HG03175 (cell line): ENCODE measurements around the gene CITED1.

ENCODE experiments used
- ATAC-seq: cut with Tn5 transposase; IDR thresholded peaks from one replicate; pipeline ENCODE4 v1.9.1; 2021; ENCODE audit warnings: mild to moderate bottlenecking, moderate library complexity; ENCODE audit not compliant: unreplicated experiment

Gene CITED1

GRCh38 chrX:72309297-72310071 is 3.8 kb upstream of the CITED1 start:
- ATAC-seq, result no peak

DNA sequence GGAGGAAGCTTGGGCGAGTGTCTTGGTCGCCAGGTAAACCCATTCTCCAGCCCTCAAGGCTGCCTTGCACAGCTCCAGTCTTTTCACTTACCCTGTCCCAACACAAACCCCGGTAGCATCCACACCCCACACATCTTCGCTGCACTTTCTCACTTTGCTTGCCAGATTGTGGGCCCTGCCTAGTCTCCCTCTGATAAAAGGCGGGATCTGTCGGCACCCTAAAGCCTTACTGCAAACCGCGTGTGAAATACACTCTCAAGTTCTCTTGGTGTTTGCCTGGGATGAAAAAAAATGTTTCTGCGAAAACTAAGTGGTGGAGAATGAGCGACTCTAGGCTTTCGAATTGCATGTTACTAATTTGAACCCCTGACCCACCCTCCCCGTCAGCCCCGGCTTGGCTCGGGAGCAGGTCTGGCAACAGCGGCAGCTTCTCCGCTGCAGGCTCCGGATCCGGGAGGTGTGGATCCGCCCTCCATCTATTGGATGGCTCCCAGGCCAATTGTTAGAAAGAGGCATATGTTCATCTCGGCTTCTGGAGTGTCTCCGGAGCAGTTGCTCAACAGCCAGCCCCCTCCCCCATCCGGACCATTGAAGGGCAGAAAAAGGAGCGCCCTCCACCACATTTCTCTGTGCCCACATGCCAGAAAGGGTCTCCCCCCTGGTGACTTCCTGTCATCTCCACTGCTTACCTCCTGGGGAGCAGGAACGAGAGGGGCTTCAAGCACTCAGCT is 3.0 kb upstream of the CITED1 start:
- ATAC-seq, result no peak

DNA sequence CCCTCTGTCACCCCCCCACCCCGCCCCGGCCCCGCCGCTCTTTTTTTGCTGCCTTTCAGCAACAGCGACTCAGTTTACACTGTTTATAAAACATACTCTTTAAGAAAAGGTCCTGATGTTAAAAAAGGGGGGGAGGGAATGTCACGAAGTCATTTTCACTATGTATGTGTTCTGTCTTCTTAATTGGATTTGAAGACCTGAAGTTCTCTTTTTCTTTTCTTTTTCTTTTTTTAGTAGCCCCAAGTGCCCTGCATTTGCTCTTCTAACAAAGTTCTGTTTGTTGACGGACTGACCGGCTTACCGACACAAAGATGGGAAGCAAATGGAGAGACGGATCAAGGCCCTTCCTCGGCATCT is 2.5 kb upstream of the CITED1 start:
- no peak for ATAC-seq

GRCh38 chrX:72307646-72308051 is 1.9 kb upstream of the CITED1 start:
- no peak for ATAC-seq

DNA sequence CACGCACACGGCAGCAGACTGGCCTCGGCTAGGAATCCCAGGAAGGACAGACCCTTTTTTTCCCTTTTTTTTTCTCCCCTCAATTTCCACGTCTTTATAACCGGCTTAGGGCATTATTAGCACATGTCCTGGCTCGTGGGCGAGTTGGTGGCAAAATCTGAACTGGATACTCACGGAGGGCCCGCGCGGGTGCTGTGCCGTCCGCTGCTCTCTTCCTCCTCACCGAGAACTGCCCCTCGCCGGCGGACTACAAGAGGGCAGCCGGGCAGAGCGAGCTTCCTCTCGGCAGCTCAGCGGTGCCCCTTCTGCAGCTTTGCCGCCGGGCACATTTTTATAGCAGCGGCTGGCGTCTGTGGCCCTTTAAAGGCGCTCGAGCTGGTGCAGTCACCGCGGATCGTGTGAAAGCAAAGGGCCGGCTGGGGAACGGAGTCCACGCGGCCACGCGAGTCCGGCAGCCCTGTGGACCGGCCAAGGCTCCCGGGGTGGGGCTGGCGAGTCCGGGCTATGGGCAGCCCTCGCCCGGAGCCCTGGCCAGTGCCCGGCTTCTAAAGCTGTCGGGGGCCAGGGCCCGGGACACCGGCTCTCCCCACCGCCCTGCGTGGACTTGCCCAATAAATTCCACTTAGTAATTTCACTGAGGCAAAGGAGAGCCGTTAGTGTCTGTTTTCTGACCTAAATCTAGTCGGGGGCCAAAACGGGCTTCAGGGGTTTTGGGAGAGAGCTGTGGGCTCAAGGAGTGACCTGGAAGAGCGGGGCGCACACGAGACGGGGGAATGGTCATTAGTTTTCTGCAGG is 1.3 kb upstream of the CITED1 start:
- ATAC-seq, result peak; percentile 73

- no peak for ATAC-seq
Measured at GRCh38 chrX:72306085-72306801, 529 bp upstream of the CITED1 start.

DNA sequence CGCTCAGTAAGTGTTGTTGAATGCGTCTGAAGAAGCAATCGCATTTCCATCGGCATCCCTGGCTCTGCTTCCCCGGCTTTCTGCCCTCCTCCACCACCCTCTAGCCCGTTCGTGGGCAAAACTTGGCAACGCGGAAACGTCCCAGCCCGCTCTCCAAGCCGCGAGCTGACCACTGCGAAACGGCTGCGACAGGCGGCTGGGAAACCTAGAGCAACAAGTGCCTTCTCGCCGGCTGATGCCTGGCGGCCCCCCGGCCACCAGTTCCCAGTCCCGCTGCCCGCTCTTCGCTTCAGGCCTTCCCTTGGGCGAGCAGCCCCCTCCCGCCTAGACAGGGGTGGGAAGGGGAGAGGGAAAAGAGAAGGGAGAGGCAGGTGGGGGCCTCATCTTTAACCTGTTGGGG is 837 bp downstream of the CITED1 start:
- no peak for ATAC-seq

DNA sequence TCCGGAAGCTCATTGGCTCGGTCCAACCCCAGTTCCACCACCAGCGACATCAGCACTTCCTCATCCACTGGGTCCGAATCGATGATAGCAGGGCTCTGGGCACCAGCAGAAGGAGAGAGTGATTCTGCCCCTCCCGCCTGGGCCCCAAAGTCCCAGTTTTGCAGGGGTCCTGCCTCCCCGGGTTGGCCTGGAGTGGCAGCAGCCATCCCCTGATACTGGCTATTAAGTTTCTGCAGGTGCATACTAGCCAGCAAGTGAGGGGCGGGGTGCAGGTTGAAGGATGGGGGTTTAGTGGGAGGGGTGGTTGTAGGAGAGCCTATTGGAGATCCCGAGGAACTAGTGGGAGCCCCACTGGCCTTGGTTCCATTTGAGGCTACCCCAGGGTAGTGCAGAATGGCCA is 3.9 kb downstream of the CITED1 start:
- no peak for ATAC-seq

DNA sequence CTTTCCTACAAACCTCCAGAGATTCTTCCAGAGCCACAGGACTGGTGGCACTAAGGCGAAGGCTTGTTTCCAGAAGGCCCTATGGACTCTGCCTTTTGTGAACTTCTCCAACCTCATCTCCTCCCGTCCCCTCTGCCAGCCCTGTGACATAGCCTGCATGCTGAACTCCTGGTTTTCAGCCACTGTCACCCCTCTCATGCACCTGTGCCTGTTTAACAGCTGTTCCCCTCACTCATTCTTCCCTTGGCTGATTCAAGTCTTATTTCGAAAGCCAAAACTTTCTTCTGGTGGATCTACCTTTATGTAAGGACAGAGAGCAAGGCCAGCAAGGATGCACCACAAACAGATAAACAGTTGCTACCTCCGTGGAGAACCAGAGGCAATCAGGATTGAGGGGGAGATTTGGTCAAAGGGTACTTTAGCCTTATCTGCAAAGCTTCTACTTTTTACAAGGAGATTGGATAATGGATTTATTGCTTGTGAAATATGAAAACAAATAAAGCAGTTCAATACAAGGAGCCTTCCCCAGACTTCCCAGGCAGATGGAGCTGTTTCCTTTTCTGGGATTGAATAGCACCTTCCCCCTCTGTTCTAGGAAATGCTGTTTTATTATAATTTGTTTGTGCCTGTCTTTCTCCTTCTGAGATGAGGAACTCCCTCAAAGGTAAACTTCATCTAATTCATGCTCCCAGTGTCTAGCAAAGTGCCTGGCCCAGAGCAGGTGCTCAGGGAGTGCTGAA is 5.7 kb downstream of the CITED1 start:
- ATAC-seq, result no peak

DNA sequence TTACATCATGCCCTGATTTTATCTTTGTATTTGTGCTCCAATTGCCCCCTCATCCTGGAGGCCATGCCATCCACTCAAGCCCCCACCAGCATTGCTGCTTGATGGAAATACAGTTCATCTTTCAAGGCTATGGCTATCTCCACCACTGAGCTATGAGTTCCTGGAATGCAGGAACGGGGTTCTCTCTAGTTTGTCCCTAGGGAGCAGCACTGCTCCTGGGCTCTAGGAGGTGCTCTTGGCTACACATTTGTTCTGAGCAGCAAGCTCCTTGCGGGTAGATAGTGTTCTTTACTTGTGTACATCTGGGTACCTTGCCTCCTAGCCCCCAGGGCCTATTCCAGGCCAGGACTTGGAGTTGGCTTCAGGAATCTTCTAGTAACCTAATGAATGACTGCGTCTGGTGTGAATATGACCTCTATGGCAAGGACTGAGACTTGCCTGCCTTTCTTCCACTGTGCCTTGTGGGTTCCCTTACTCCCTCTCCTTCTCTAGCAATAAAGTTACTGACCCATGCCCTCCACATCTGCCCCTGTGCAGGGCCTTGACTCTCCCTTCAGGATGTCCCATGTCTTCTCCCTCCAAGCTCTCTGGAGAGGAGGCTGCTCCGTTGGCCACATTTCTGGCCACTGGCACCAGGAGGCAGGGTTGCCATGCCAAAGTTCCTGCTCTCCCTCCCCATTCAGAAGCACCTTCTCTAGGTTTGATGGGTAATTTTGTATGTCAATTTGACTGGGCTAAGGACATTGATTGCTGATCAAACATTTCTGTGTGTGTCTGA is 7.6 kb downstream of the CITED1 start:
- no peak for ATAC-seq

GRCh38 chrX:72296991-72297390 is 8.7 kb downstream of the CITED1 start:
- no peak for ATAC-seq

DNA sequence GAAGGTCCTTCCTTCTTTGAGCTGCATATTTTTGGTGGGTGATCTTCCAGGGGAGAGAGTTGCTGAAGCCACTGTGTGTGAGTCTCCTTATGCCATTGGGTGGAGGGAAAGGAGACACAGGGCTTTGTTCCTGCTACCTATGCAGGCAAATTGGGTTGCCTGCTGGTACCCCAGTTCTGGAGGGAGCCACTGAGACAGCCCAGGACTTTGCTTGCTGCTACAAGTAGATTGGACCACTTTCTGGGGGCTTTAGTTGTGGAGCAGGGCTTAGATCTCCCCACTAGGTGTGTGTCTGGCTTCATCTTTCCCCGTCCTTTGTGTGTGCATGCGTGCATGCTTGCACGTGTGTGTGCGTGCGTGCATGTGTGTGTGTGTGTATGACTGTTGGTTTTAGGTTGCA is 10.0 kb downstream of the CITED1 start:
- no peak for ATAC-seq

GRCh38 chrX:72294497-72294896 is 11.2 kb downstream of the CITED1 start:
- ATAC-seq, result no peak

GRCh38 chrX:72282302-72282701 is 23.4 kb downstream of the CITED1 start:
- no peak for ATAC-seq

DNA sequence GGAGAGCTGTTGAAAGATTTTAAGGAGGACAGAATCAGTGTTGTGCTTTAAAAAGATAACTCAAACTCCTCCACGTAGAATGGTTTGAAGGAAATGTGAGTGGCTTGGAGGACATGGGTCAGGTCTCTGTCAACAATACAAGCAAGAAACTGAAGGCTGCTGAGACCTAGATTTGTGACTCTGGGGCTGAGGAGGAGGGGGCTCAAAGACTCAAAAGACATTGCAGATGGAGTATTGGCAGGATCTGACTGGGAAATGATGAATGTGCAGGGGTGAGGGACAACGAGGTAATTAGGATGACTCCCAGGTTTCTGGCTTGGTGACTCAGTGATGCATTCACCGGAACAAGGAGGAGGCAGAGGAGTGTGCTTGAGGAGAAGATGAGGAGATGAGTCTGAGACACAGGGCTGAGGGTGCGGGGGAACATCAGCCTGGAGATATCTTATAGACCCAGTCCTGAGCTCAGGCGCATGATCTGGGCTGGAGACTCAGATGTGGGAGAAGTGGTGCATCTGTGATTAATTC is 25.3 kb downstream of the CITED1 start:
- no peak for ATAC-seq

DNA sequence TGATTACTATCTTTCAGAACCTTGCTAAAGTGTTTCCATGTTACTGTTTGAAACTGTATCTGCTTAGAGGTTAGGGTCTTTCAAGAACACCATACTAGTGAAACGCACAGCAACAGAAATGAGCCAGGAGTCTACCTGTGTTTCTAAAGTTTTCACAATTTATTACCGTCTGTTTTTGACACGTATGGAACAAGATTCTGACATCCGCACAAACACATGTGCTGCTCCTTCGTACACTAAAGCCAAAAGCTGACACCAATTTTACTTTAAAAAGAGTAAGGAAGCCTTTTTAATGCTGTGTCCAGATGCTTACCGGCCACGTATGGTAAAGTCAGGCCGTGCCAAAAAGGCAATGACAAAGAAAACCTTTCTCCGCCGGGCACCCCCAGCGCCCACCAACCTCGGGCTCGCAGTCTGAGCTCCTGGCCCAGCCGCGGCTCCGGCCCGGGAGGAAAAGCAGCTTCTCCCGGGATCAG is 29.2 kb downstream of the CITED1 start:
- ATAC-seq, result no peak

DNA sequence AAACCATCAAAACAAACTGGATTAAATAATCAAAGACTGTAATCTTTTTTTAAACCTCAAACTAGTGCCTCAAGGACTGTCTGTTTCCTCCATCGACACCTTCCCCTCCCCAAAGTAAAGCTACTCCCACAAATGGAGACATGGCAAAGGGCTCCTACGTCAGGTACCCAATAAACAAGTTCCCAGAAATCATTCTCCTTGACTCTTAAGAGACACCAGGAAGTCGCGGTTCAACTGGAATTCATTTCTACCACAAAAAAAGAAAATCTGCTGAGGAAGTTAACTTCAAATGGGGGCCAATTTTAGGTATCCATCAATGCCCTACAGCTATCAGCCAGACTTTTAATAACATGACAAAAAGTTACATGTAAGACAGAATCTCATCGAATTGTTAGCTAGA is 31.2 kb downstream of the CITED1 start:
- no peak for ATAC-seq

- no peak for ATAC-seq
Measured at GRCh38 chrX:72273718-72274117, 32.0 kb downstream of the CITED1 start.

DNA sequence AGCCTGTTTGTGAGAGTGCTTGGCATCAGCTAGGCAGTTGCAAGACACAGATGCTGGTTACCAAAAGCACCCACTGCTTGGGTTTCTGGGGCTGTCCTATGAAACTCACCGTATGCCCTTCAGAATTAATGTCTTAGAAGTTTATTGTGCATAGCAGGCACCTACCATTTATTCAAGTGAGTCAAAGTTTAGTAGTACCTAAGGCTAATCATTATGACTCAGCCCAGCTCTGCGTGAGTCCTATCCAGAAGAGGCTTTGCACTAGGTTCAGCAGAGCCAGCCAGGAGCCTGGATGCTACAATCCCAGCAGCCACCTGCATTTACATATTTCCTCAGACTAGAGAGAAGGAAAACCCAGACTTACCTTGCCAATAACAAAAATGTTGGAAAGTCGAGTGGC is 32.8 kb downstream of the CITED1 start:
- ATAC-seq, result no peak
